ENCODE results near the gene PFN4.
"Not testable (repeated sequence)": the region's sequence is repeated elsewhere in the genome, so short reads cannot be mapped to it uniquely, and the experiment has no call there.

The PFN4 gene

GRCh38 chr2:24111407-24111901, 11.7 kb downstream of the PFN4 start:
- H3K4me3 ChIP-seq (ENCODE audit: low read depth in 1 of 2, low read length in 2 of 2) = no peak overlapping the region
- no peaks in the 10 kb centered on the region for H3K36me3 ChIP-seq (ENCODE audit: insufficient read depth, low read length)
- DNase-seq = no peak
- H3K4me1 ChIP-seq (ENCODE audit: insufficient read depth, low read length) = no peaks in the 10 kb centered on the region
- no peak overlapping the region for H2AFZ ChIP-seq (ENCODE audit: low read depth, low read length)
- H3K9ac ChIP-seq (ENCODE audit: low read depth, low read length) = no peak overlapping the region
- no peak overlapping the region for H3K27ac ChIP-seq (ENCODE audit: low read length)
- H3K9me3 ChIP-seq (ENCODE audit: insufficient read depth, low read length, severe bottlenecking) = peaks cover 3% of the 10 kb centered on the region
- no peaks in the 10 kb centered on the region for H4K20me1 ChIP-seq (ENCODE audit: insufficient read depth, low read length)
- TF ChIP-seq EZH2 (IDR thresholded peaks at IDR 0.05; ENCODE audit: borderline replicate concordance, low read depth, low read length, severe bottlenecking) = no peak
- TF ChIP-seq, protein P1, sequence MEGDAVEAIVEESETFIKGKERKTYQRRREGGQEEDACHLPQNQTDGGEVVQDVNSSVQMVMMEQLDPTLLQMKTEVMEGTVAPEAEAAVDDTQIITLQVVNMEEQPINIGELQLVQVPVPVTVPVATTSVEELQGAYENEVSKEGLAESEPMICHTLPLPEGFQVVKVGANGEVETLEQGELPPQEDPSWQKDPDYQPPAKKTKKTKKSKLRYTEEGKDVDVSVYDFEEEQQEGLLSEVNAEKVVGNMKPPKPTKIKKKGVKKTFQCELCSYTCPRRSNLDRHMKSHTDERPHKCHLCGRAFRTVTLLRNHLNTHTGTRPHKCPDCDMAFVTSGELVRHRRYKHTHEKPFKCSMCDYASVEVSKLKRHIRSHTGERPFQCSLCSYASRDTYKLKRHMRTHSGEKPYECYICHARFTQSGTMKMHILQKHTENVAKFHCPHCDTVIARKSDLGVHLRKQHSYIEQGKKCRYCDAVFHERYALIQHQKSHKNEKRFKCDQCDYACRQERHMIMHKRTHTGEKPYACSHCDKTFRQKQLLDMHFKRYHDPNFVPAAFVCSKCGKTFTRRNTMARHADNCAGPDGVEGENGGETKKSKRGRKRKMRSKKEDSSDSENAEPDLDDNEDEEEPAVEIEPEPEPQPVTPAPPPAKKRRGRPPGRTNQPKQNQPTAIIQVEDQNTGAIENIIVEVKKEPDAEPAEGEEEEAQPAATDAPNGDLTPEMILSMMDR (IDR thresholded peaks at IDR 0.05; ENCODE audit: borderline replicate concordance, extremely low read depth, low read length, poor library complexity, severe bottlenecking) = no peak
- no peak for ATAC-seq (ENCODE audit: insufficient read depth, low read depth)
- no peaks in the 10 kb centered on the region for H3K79me2 ChIP-seq (ENCODE audit: insufficient read depth, low read length)
- H3K4me2 ChIP-seq (ENCODE audit: insufficient read depth, low read length) = no peak overlapping the region
- no peaks in the 10 kb centered on the region for H3K27me3 ChIP-seq (ENCODE audit: insufficient read depth, low read length, poor library complexity)

- no peak for ATAC-seq (ENCODE audit: insufficient read depth, low read depth)
- no peak overlapping the region for H3K27ac ChIP-seq (ENCODE audit: low read length)
- no peaks in the 10 kb centered on the region for H3K79me2 ChIP-seq (ENCODE audit: insufficient read depth, low read length)
- H4K20me1 ChIP-seq (ENCODE audit: insufficient read depth, low read length) = no peaks in the 10 kb centered on the region
- no peak overlapping the region for H2AFZ ChIP-seq (ENCODE audit: low read depth, low read length)
- H3K9ac ChIP-seq (ENCODE audit: low read depth, low read length) = no peak overlapping the region
- H3K4me2 ChIP-seq (ENCODE audit: insufficient read depth, low read length) = no peak overlapping the region
- TF ChIP-seq, protein P1 (IDR thresholded peaks at IDR 0.05; ENCODE audit: borderline replicate concordance, extremely low read depth, low read length, poor library complexity, severe bottlenecking) = no peak
- no peak for TF ChIP-seq EZH2 (IDR thresholded peaks at IDR 0.05; ENCODE audit: borderline replicate concordance, low read depth, low read length, severe bottlenecking)
- no peaks in the 10 kb centered on the region for H3K36me3 ChIP-seq (ENCODE audit: insufficient read depth, low read length)
- no peak overlapping the region for H3K4me3 ChIP-seq (ENCODE audit: low read depth in 1 of 2, low read length in 2 of 2)
- peaks cover 3% of the 10 kb centered on the region for H3K9me3 ChIP-seq (ENCODE audit: insufficient read depth, low read length, severe bottlenecking)
- no peak for DNase-seq
- no peaks in the 10 kb centered on the region for H3K4me1 ChIP-seq (ENCODE audit: insufficient read depth, low read length)
- no peaks in the 10 kb centered on the region for H3K27me3 ChIP-seq (ENCODE audit: insufficient read depth, low read length, poor library complexity)
Measured at GRCh38 chr2:24110660-24111303, 12.4 kb downstream of the PFN4 start.

GRCh38 chr2:24109431-24109830, 13.7 kb downstream of the PFN4 start:
- H2AFZ ChIP-seq (ENCODE audit: low read depth, low read length); H3K4me1 ChIP-seq (ENCODE audit: insufficient read depth, low read length); H3K4me3 ChIP-seq (ENCODE audit: low read depth in 1 of 2, low read length in 2 of 2); H3K9ac ChIP-seq (ENCODE audit: low read depth, low read length); H3K36me3 ChIP-seq (ENCODE audit: insufficient read depth, low read length); ATAC-seq (ENCODE audit: insufficient read depth, low read depth); H3K4me2 ChIP-seq (ENCODE audit: insufficient read depth, low read length); H3K9me3 ChIP-seq (ENCODE audit: insufficient read depth, low read length, severe bottlenecking); H3K79me2 ChIP-seq (ENCODE audit: insufficient read depth, low read length); H4K20me1 ChIP-seq (ENCODE audit: insufficient read depth, low read length); H3K27ac ChIP-seq (ENCODE audit: low read length); H3K27me3 ChIP-seq (ENCODE audit: insufficient read depth, low read length, poor library complexity); DNase-seq: not testable (repeated sequence)

DNA sequence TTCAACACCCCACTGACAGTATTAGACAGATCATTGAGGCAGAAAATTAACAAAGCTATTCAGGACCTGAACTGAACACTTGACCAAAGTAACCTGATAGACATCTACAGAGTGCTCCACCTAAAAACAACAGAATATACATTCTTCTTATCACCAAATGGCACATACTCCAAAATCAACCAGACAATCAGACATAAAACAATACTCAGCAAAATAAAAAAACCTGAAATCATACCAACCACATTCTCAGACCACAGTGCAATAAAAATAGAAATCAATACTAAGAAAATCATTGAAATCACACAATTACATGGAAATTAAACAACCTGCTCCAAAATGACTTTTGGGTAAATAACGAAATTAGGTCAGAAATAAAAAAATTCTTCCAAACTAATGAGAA, 15.8 kb downstream of the PFN4 start:
- Histone ChIP-seq H3K79me2 (ENCODE audit: insufficient read depth, low read length) (no peaks in the 10 kb centered on the region), H3K9ac (ENCODE audit: low read depth, low read length) (no peak overlapping the region), H3K4me2 (ENCODE audit: insufficient read depth, low read length) (no peak overlapping the region), H3K4me1 (ENCODE audit: insufficient read depth, low read length) (no peaks in the 10 kb centered on the region), H3K4me3 (ENCODE audit: low read depth in 1 of 2, low read length in 2 of 2) (no peak overlapping the region), H3K9me3 (ENCODE audit: insufficient read depth, low read length, severe bottlenecking) (peaks cover 3% of the 10 kb centered on the region), H4K20me1 (ENCODE audit: insufficient read depth, low read length) (no peaks in the 10 kb centered on the region), H3K27me3 (ENCODE audit: insufficient read depth, low read length, poor library complexity) (no peaks in the 10 kb centered on the region), H2AFZ (ENCODE audit: low read depth, low read length) (no peak overlapping the region), H3K36me3 (ENCODE audit: insufficient read depth, low read length) (no peaks in the 10 kb centered on the region), H3K27ac (ENCODE audit: low read length) (no peak overlapping the region)
- DNase-seq = no peak
- TF ChIP-seq, protein P1 (IDR thresholded peaks at IDR 0.05; ENCODE audit: borderline replicate concordance, extremely low read depth, low read length, poor library complexity, severe bottlenecking) = no peak
- no peak for TF ChIP-seq EZH2 (IDR thresholded peaks at IDR 0.05; ENCODE audit: borderline replicate concordance, low read depth, low read length, severe bottlenecking)
- no peak for ATAC-seq (ENCODE audit: insufficient read depth, low read depth)
